ENCODE measurements around the gene KRTAP29-1.
"Not testable (repeated sequence)": the region's sequence is repeated elsewhere in the genome, so short reads cannot be mapped to it uniquely, and the experiment has no call there.

Gene KRTAP29-1

DNA sequence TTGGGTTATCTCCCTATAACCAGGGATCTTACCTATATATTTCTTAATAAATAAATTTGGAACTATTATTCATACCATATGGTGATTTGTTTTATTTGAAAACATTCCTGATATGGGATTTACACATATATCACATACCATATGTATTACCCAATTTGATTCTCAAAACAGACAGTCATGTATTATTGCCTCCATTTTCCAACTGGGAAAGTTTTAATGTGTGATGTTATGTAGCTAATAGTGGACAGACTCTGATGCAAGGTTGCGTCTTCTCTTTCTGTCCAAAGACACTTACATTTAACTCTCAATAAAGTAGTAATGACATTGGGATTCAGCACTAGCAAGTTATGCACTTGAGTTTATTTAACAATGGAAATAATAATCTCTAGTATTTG, 46.4 kb downstream of the KRTAP29-1 start (continued):
- TF ChIP-seq, protein P1, sequence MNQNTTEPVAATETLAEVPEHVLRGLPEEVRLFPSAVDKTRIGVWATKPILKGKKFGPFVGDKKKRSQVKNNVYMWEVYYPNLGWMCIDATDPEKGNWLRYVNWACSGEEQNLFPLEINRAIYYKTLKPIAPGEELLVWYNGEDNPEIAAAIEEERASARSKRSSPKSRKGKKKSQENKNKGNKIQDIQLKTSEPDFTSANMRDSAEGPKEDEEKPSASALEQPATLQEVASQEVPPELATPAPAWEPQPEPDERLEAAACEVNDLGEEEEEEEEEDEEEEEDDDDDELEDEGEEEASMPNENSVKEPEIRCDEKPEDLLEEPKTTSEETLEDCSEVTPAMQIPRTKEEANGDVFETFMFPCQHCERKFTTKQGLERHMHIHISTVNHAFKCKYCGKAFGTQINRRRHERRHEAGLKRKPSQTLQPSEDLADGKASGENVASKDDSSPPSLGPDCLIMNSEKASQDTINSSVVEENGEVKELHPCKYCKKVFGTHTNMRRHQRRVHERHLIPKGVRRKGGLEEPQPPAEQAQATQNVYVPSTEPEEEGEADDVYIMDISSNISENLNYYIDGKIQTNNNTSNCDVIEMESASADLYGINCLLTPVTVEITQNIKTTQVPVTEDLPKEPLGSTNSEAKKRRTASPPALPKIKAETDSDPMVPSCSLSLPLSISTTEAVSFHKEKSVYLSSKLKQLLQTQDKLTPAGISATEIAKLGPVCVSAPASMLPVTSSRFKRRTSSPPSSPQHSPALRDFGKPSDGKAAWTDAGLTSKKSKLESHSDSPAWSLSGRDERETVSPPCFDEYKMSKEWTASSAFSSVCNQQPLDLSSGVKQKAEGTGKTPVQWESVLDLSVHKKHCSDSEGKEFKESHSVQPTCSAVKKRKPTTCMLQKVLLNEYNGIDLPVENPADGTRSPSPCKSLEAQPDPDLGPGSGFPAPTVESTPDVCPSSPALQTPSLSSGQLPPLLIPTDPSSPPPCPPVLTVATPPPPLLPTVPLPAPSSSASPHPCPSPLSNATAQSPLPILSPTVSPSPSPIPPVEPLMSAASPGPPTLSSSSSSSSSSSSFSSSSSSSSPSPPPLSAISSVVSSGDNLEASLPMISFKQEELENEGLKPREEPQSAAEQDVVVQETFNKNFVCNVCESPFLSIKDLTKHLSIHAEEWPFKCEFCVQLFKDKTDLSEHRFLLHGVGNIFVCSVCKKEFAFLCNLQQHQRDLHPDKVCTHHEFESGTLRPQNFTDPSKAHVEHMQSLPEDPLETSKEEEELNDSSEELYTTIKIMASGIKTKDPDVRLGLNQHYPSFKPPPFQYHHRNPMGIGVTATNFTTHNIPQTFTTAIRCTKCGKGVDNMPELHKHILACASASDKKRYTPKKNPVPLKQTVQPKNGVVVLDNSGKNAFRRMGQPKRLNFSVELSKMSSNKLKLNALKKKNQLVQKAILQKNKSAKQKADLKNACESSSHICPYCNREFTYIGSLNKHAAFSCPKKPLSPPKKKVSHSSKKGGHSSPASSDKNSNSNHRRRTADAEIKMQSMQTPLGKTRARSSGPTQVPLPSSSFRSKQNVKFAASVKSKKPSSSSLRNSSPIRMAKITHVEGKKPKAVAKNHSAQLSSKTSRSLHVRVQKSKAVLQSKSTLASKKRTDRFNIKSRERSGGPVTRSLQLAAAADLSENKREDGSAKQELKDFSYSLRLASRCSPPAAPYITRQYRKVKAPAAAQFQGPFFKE (tag by site-specific recombination; IDR thresholded peaks at IDR 0.05; ENCODE audit: borderline replicate concordance), result no peak
- TF ChIP-seq, protein P2, sequence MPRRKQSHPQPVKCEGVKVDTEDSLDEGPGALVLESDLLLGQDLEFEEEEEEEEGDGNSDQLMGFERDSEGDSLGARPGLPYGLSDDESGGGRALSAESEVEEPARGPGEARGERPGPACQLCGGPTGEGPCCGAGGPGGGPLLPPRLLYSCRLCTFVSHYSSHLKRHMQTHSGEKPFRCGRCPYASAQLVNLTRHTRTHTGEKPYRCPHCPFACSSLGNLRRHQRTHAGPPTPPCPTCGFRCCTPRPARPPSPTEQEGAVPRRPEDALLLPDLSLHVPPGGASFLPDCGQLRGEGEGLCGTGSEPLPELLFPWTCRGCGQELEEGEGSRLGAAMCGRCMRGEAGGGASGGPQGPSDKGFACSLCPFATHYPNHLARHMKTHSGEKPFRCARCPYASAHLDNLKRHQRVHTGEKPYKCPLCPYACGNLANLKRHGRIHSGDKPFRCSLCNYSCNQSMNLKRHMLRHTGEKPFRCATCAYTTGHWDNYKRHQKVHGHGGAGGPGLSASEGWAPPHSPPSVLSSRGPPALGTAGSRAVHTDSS (tag by site-specific recombination; IDR thresholded peaks at IDR 0.05), result no peak
- no peak for TF ChIP-seq ZNF146 (tag by site-specific recombination; IDR thresholded peaks at IDR 0.05)

DNA sequence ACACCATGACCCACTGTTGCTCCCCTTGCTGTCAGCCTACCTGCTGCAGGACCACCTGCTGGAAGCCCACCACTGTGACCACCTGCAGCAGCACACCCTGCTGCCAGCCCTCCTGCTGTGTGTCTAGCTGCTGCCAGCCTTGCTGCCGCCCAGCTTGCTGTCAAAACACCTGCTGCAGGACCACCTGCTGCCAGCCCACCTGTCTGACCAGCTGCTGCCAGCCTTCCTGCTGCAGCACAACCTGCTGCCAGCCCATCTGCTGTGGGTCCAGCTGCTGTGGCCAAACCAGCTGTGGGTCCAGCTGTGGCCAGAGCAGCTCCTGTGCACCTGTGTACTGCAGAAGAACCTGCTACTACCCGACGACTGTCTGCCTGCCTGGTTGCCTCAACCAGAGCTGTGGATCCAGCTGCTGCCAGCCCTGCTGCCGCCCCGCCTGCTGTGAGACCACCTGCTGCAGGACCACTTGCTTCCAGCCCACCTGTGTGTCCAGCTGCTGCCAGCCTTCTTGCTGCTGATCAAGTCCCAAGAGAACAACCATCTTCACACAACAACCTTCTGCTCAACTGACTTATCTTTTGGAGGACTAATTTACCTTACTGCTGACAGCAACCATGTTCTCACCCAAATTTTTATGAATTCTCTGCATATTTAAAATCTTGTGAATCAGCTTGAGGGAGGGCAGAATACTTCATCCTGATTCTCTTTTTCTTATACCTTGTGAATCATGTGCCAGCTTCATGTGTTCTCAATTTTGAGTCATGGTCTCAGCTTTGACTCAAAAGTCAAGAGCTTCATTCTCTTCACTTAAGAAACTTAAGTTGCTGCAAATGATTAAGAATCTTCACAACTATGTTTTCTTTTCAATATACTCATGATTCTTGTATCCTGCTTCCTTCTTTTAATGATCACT, 47.0 kb downstream of the KRTAP29-1 start, which contains the start of gene KRTAP9-9:
Gene KRTAP9-9 (plus strand): TSS at position 4 of the 910 bp plus-strand sequence.
- not testable (repeated sequence) for H3K36me3 ChIP-seq (ENCODE audit: control insufficient read depth in 2 of 2, insufficient read depth in 1 of 2, low read length in 2 of 2)
- CTCF ChIA-PET, result interaction anchor here (0.6 kb wide), 1 partner anchor 332 kb away, joined by 3 read pairs; no protein-coding TSS in a partner anchor

DNA sequence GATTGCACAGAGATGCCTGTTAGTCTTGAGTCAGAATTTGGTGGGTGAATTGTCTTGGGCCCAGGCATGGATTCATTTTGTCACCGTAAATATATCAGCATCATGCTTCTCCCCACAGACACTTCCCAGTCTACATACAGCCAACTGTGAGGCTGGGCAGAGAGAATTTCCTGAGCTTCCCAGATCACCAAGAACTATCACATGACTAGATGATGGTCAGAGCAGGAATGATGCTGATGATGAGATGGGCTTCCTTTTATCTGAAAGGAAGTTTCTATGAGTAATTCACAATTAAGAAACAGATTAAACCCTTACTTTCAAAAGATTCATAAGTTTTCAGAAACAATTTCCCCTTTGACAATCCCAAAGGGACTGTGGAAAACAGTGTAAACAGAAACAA, 47.8 kb downstream of the KRTAP29-1 start:
- no peak overlapping the region for H3K4me3 ChIP-seq (ENCODE audit: low read depth, low read length)
- no peak overlapping the region for H3K27ac ChIP-seq (ENCODE audit: extremely low read depth, low read depth, low read length)
- POLR2A ChIA-PET, result no interaction called here
- no peaks in the 10 kb centered on the region for H3K4me1 ChIP-seq (ENCODE audit: control insufficient read depth, insufficient read depth, low read length)
- TF ChIP-seq ZNF37A (tag by site-specific recombination; IDR thresholded peaks at IDR 0.05) (no peak), ZNF776 (tag by site-specific recombination; IDR thresholded peaks at IDR 0.05; ENCODE audit: borderline replicate concordance) (no peak), ZNF530 (tag by site-specific recombination; IDR thresholded peaks at IDR 0.05; ENCODE audit: low read depth) (no peak), ZBTB48 (tag by site-specific recombination; IDR thresholded peaks at IDR 0.05) (no peak), ZNF133 (tag by site-specific recombination; IDR thresholded peaks at IDR 0.05) (no peak)
- TF ChIP-seq, protein P3, sequence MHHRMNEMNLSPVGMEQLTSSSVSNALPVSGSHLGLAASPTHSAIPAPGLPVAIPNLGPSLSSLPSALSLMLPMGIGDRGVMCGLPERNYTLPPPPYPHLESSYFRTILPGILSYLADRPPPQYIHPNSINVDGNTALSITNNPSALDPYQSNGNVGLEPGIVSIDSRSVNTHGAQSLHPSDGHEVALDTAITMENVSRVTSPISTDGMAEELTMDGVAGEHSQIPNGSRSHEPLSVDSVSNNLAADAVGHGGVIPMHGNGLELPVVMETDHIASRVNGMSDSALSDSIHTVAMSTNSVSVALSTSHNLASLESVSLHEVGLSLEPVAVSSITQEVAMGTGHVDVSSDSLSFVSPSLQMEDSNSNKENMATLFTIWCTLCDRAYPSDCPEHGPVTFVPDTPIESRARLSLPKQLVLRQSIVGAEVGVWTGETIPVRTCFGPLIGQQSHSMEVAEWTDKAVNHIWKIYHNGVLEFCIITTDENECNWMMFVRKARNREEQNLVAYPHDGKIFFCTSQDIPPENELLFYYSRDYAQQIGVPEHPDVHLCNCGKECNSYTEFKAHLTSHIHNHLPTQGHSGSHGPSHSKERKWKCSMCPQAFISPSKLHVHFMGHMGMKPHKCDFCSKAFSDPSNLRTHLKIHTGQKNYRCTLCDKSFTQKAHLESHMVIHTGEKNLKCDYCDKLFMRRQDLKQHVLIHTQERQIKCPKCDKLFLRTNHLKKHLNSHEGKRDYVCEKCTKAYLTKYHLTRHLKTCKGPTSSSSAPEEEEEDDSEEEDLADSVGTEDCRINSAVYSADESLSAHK (tag by site-specific recombination; IDR thresholded peaks at IDR 0.05), result no peak
- no peaks in the 10 kb centered on the region for H3K9me3 ChIP-seq (ENCODE audit: control insufficient read depth, insufficient read depth, low read depth, low read length)
- CTCF ChIA-PET, result interaction anchor here (0.6 to 2.0 kb wide), 2 partner anchors 294 to 333 kb away, joined by 3 to 8 read pairs; no protein-coding TSS in a partner anchor
- no peaks in the 10 kb centered on the region for H3K36me3 ChIP-seq (ENCODE audit: control insufficient read depth in 2 of 2, insufficient read depth in 1 of 2, low read length in 2 of 2)

More for the DNA sequence above, 47.0 kb downstream of the KRTAP29-1 start, which contains the start of gene KRTAP9-9:
- H3K9me3 ChIP-seq (ENCODE audit: control insufficient read depth, insufficient read depth, low read depth, low read length); H3K27ac ChIP-seq (ENCODE audit: extremely low read depth, low read depth, low read length); POLR2A ChIA-PET; H3K4me1 ChIP-seq (ENCODE audit: control insufficient read depth, insufficient read depth, low read length); H3K4me3 ChIP-seq (ENCODE audit: low read depth, low read length): not testable (repeated sequence)
- TF ChIP-seq SCRT2 (tag by site-specific recombination; IDR thresholded peaks at IDR 0.05) (peak; percentile 73), ZIC2 (tag by site-specific recombination; IDR thresholded peaks at IDR 0.05) (peak; percentile 40), SCRT1 (tag by site-specific recombination; IDR thresholded peaks at IDR 0.05; ENCODE audit: borderline replicate concordance) (peak; percentile 75)

All from HEK293 (cell line).